GM21381 (cell line): Measurements from ENCODE around the gene ANO10.

ENCODE experiments used
- ATAC-seq: cut with Tn5 transposase; IDR thresholded peaks from one replicate; pipeline ENCODE4 v1.9.1; 2021; ENCODE audit warnings: mild to moderate bottlenecking, moderate library complexity; ENCODE audit not compliant: unreplicated experiment

The ANO10 gene

DNA sequence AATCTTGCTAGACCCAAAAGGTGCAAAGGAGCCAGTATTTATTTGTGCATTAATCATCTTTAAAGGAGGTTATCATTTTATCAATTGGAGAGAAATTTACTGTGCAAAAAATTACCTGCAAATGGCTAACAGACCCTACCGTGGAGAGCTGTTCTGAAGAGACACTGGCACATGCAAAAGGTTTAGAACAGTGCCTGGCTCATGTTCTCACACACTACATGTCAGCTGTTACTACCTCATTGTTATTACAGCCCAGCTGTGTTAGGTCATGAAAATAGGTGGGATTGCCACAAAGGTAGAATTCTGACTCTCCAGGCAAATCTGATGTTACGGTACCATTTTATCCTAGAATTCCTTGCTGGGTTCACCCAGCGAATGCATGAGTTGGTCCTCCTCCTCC lies 198.2 kb downstream of the ANO10 start:
- ATAC-seq = no peak

DNA sequence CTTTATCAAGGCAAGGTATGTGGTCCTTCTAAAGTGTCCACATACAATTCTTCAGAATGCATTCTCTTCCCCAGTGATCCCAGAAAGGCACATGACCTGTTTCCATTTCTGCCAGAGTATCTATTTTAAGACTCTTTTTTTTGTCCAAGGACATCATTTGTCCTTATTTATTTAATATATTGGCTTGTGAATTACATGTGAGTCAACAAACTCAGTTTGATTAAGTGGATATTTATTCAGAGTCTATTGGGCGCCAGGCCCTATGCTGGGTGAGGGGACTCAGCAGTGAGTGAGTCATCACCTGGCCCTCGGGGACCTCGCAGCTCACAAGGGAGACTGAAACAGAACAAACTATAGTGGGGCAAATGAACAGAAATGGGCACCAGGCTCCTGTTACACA lies 198.7 kb downstream of the ANO10 start:
- no peak for ATAC-seq

DNA sequence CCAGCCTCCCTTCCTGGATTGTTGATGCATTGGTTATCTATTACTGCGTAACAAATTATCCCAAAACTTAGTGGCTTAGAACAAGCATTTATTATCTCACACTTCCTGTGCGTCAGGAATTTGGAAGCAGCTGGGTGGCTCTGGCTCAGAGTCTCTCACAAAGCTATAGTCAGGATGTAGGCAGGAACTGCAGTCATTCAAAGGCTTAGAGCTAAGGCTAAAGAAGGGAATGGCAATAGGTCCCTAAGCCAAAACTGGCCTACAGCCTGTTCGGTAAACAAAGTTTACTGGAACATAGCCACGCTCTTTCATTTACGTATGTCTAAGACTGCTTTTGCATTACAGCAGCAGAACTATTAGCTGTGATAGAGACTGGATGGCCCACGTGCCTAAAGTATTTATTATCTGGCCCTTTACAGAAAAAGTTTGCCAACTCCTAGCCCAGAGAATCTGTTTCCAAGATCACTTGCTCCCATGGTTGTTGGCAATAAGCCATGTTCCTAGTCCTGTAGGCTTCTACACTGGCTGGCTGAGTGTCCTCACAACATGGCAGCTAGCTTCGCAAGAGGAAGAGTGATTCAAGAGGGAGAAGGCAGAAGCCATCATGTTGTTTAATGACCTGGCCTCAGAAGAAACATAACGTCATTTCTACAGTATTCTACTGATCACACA lies 203.1 kb downstream of the ANO10 start:
- no peak for ATAC-seq

DNA sequence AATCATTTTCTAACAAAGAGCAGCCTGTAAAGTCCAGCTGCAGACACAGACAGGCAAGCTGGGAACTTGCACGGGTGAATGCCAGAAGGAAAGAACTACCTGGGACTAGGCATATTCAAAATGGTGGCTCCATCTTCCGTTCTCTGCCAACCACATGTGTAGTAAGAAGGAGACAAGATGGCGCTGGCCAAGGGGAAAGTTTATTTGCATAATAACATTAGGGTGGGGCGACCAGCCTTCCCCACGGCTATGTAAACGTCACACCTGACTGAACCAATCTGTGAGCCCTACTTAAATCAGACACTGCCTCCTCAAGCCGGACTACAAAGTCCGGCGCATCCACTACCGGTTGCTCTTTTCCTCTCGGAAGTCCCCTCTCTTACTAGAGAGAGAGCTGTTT lies 204.7 kb downstream of the ANO10 start:
- no peak for ATAC-seq

DNA sequence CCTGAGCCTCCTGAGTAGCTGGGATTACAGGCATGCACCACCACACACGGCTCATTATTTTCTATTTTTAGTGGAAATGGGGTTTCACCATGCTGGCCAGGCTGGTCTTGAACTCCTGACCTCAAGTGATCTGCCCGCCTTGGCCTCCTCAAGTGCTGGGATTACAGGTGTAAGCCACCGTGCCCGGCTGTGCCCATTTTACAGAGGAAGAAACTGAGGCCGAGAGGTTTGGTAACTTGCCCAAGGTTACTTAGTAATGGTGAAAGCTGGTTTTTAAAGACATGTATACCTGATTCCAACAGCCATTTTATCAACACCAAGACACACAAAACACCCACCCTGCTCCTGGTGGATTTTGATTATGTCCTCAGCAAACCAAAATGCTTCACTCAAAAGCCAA lies 206.7 kb downstream of the ANO10 start:
- no peak for ATAC-seq

DNA sequence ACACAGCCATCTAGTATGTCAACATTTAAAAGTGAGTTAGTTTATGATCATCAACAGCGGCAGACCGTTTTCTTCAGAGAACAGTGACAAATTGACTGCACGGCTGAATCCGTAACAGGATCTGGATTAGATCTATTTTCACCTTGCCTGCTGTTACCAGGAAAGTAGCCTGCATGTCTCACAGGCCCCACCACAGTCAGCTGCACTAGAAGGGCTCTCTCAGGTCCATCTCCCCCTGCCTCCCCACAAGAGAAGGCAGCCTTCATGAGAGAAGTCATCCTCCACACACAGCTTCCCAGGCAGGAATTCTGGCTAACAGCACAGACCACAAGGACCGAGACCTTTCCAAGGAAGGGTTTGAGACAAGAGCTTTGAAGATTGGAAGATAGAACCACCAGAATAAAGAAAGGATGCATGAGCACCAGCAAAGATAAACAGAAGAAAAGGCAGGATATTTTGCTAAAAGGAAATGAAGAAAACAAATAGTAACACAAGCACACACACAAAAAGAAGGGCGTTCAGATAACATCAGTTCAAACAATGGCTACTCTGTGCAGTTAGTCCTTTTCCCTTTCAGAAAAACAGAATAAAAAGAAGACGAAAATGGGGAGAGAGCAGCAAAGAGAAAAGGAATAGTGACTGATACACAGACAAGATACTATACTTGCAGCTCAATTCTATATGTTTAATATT lies 208.0 kb downstream of the ANO10 start:
- ATAC-seq = no peak

DNA sequence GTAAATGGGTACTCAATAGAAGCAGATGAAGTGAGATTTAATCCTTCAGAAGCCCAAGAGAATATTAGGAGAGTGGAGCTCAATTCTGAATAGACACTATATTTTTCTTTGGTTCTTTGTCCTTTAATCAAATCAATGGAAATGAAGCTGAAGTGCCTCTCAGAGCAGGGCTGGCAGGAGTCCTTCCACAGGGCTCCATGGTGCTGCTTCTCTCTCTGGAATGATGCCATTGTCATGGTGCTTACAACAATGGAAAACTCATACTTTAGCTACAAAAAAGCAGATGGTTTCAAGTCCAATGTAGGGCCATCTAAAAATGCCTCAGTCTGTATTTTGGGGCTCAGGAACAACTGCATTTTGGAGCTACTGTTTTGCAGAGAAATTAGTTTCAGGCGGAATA lies 210.4 kb downstream of the ANO10 start:
- no peak for ATAC-seq

DNA sequence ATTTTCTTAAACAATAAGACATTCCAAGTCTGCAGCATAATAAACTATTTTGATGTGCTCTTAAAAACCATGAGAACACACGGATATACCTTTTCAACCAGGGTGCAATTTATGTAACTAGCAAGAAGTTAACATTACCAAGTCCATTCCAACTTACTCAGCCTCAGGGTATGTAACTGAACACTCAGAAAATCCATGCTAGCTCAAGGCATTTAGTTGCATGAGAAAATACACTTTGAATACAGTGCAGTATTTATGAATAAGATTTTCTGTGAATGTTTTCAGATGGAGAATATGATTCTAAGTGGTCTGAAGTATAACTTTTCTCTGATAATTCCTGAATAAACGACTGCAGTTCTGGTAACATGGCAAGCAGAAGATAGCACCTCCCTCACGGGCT lies 211.2 kb downstream of the ANO10 start:
- no peak for ATAC-seq

DNA sequence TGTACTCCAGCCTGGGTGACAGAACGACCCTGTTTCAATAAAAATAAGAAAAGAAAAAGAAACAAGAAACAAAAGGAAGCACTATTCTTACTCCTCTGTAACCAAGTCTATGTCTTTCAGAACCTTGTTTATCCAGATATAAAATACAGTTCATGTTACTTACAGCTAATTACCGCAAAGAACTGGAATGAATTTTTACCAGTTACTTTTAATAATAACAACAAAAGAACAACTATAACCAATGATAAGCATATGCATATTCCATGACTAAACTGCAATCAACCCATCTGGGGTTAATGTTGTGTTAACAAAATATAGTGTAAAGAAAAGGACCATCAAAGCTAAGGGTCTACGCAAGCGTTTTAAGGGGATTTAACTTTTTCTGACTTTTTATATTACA lies 212.3 kb downstream of the ANO10 start:
- no peak for ATAC-seq

DNA sequence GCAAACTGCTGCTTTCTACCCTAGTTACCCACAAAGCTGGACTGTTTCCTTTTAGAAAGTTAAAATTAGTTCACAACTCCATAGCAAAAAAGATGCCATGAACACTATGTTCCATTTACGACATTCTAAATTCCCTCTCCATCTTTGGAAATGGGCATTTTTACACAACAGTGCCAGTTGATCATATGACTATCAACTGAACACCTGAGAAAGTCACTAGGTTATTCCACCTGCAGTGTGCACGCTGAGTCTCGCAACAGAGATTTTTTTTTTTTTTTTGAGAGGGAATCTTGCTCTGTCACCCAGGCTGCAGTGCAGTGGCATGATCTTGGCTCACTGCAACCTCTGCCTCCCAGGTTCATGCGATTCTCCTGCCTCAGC lies 215.2 kb downstream of the ANO10 start:
- no peak for ATAC-seq

DNA sequence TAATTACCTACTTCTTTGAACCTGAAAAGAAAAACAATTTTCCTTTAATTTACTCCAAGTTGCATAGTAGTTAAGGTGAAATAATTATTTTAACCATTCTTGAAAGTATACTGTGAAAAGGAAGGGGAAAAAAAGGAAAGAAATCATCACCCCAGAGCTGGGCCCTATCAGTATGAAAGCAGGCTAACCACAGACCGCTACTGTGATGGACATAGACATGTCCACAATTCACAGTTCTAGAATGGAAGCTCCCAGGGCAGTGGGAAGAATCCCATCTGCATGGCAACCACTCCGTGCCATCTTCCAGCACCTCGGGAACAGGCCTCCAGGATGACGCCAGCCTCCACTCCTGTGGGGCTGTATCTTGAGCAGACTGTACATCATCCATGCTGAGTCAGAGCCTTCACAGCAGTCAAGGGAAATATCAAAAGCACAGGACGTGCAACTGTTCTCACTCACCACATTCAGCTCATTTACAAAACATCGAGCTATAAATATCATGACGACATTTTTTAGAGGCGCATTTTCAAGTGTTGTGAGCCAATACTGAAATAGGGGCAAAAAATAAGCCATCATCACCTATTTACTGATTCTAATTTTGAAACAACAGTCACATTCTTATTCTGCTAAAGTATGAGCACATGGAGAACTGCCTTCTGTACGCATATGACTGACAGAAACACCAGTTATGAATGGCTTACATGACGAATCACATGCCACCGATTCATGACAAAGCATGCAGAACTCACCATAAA lies 215.7 kb downstream of the ANO10 start:
- ATAC-seq = no peak

DNA sequence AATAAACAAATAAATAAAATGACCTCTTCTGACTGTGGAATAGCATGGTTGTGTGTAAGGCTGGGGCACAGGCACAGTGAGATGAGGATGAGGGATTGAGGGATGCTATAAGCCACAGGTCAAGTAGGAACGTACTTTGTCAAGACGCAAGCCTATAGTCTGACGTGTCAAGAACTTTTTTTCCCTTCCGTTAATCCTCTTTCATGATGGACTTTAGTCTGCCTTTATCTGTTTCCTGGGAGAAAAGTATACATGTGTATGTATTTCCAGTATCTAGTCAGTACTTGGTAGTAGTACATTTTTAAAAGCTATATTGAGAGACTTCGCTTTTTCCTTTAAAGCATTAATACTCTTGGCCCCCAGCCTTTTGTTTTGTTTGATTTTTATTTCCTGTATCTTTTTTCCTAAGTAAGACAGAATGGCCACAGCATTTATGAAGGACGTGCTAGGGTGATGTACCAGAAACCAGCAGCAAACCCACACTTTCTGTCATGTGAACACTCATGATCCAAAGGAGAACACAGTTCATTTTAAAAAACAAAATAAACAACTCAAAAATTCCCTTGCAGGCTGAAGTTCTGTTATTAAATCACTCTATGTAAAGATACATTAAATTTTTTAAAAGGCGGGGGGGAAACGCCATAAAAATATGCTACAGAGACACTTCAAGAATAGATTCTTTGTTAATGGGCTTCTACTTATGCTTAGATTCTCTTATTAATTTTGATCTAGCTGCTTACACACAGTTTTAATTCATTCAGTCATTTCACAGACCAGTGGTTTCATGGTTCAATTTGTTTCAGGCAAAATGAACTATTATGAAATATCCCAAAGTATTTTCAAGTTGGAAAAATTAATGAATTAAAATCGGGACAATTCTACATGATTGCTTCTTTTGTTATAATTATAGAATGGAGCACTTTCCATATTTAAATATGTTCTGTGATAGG lies 220.8 kb downstream of the ANO10 start:
- no peak for ATAC-seq

DNA sequence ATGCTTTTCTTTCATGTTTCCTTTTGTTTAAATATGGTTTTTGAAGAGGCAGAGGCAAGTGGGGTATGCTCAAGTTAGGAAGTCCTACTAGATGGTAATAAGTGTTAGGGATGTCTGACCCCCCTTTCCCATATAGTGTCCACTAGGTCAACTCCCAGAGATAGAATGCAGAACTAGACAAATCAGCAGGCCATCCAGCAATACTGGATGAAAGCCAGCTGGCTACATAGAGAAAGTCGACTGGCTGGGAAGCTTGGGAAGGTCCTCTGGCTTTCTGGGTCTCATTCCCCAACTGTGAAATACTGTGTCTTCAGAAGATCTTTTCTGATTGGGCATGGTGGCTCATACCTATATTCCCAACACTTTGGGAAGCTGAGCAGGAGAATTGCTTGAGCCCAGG lies 221.6 kb downstream of the ANO10 start:
- no peak for ATAC-seq

DNA sequence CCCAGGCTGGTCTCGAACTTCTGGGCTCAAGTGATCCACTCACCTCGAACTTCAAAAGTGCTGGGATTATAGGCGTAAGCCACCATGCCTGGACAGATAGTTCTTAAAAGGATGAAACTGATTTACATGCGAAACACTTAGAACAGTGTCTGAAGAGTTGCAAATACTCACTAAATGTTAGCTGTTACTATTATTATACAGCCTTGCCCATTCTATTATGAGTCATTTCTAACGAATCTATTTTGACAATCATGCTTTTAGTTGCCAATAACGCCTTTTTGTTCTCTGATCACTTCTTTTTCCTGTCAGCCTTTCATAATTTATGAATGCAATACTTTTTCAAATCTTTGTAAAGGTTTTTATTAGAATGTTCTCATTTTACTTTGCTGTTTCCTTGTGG lies 222.8 kb downstream of the ANO10 start:
- no peak for ATAC-seq

DNA sequence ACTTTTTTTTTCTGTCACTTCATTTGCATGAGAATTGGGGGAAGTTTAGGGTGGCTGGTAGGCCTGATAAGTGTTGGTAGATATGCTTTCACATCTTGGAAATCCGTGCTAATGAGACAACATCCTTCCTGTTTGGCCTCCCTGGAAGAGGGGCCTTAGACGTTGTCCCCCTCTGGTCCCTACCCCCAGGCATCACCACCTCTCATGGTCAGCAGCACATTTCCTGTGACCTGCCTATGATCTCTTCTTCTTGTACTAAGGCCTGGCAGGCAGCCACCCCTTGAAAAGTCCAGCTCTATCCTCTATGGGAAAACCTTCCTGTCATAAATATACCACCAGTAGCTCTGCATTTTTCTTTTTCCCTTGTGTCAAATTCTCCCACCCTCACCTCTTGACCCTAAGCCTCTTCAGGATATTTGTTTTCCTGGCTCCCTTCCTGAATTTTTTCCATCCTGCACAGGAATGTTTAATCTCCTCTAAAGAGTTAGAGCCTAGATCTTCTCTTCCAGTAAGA lies 227.7 kb downstream of the ANO10 start:
- ATAC-seq = no peak

DNA sequence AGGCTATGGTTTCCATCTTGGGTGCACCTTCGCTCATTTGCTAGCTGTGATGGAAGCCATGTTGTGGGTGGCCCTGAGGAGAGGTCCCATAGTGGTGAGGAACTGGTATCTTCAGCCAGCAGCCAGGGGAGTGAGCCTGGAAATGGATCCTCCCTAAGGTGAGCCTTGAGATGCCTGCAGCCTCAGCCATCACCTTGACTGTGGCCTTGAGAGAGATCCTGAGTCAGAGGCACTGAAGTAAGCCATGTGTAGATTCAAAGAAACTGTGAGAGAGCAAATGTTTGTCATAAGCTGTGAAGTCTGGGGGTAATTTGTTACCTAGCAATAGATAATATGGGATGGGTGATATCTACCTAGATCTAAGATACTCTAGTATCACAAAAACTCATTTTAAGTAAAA lies 230.2 kb downstream of the ANO10 start:
- ATAC-seq = no peak

DNA sequence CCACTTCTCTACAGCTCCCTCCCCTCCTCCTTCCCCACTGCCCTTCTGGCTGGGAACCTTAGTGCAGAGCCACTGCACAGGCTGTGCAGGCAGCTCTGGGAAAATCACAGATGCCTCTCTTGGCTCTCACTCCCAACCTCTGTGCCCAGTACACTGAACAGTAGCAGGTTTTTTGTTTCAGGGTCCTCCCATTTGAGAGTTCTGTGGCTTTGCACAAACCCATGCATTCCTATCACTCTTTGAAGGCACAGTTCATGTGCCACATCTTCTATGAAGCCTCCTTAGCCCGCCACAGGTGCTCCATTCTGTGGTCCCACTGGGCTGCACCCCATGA lies 231.6 kb downstream of the ANO10 start:
- no peak for ATAC-seq

DNA sequence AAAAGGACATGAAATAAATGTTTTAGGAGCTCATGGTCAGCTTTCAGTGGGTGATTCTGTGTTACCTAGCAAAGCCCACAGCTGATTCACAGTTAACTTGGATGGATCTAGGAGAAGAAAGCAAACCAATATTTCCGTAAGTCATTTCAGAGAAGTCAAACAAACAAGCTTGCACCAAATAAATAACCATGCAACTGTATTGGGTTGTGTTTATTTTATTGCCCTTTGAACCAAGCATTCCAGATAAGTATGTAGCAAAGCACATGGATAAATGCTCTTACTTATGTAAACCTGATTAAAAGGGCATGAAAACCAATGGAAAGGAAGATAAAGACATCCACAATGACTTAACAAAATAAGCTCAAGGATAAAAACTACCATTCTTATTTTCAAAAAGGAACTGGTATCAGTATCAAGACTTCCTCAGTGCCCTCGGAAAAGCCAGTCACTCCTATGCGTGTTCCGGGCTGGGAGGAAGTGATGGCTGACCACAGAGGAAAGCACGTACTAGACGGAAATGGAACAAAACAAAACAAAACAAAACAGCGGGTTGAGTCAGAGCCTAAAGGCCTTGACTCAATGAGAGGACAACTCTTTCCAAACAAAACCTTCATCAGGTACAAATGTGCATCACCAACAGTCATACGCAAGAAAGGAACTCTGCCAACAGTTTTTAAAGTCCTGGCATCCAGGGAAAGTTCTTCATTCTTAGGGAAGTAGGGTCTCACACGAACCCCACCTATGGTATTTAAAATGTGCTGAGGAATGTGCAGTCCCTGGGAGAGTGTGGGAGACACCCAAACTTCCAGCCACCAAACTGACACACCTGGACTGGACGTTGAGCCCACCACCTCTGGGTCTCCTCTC lies 232.2 kb downstream of the ANO10 start:
- ATAC-seq = no peak

DNA sequence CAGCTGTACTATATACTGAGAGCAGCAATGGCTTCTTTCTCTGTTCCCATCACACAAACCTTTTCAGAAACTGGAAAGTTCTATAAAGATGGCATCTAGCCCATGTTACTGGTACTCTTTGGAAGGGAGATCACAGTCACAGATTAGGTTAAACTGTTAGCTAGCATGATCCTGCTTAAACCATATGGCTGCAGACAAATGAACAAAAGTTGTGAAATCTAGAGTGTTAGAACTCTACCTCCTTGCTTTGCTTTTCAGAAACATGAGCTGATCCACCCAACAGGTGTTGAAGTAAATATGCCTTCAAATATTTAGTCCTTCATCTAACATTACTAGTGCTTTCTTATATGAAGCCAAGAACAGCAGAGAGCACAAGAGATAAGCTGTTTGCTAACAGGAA lies 232.9 kb downstream of the ANO10 start:
- no peak for ATAC-seq

DNA sequence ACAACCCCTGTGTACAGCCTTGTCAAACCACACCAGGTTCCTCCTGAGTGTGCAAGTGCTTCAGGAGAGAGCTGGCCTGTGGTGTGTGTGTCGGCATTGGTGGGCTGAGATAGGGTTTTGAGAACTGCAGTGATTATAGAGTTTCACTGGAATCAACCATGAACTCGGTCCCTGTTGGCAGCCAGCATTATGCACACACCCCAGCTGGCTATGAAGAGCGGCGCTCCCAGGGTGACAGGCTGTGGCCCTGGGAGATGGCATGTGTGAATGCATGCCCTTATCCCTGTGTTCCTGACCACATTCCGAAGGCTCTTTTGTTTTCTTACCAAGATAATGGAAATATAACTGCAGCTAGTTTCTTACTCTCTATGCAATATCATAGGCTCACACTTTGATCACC lies 233.6 kb downstream of the ANO10 start:
- ATAC-seq = no peak
